ENCODE results near the gene FHIP1A.

FHIP1A gene

GRCh38 chr4:151455212-151455611 lies 46.2 kb downstream of the FHIP1A start:
- DNase-seq (ENCODE audit: low read depth in 2 of 2) = no peak

- DNase-seq (ENCODE audit: low read depth in 2 of 2) = no peak
Measured at GRCh38 chr4:151458148-151458547, 49.2 kb downstream of the FHIP1A start.
